ENCODE results near the gene RAB8A.
"Not testable (repeated sequence)": the region's sequence is repeated elsewhere in the genome, so short reads cannot be mapped to it uniquely, and the experiment has no call there.

RAB8A gene

DNA sequence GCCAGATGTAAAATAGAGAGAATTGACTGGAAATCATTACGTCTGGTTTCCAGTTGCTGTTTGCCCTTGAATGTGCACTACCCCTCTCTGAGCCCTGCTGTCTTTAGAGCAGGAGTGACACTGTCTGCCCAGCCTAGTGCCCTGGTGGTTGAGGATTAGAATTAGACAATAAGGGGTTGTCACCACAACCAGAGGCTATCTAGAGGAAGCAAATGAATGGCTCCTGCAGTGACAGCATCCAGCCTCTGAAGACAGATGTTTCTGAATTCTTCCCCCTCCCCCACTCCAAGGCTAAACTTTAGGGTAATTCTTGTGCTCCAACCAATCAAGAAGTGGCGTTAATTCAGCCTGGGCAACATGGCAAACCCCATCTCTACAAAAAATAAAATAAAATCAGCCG lies 2.0 kb downstream of the RAB8A start:
- TF ChIP-seq, protein P1, sequence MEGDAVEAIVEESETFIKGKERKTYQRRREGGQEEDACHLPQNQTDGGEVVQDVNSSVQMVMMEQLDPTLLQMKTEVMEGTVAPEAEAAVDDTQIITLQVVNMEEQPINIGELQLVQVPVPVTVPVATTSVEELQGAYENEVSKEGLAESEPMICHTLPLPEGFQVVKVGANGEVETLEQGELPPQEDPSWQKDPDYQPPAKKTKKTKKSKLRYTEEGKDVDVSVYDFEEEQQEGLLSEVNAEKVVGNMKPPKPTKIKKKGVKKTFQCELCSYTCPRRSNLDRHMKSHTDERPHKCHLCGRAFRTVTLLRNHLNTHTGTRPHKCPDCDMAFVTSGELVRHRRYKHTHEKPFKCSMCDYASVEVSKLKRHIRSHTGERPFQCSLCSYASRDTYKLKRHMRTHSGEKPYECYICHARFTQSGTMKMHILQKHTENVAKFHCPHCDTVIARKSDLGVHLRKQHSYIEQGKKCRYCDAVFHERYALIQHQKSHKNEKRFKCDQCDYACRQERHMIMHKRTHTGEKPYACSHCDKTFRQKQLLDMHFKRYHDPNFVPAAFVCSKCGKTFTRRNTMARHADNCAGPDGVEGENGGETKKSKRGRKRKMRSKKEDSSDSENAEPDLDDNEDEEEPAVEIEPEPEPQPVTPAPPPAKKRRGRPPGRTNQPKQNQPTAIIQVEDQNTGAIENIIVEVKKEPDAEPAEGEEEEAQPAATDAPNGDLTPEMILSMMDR (IDR thresholded peaks at IDR 0.05; ENCODE audit: low read length, missing control alignments) = no peak
- H3K4me3 ChIP-seq (replicated peaks; ENCODE audit: low read depth, low read length) = no peak overlapping the region
- DNase-seq (ENCODE audit: low read depth) = no peak

- DNase-seq (ENCODE audit: low read depth) = no peak
- H3K4me3 ChIP-seq (replicated peaks; ENCODE audit: low read depth, low read length) = no peak overlapping the region
- TF ChIP-seq, protein P1 (IDR thresholded peaks at IDR 0.05; ENCODE audit: low read length, missing control alignments) = no peak
These were observed 3.8 kb downstream of the RAB8A start for GRCh38 chr19:16115301-16116039.

GRCh38 chr19:16116067-16116466 lies 4.4 kb downstream of the RAB8A start:
- TF ChIP-seq, protein P1 (IDR thresholded peaks at IDR 0.05; ENCODE audit: low read length, missing control alignments) = no peak
- H3K4me3 ChIP-seq (replicated peaks; ENCODE audit: low read depth, low read length) = no peak overlapping the region
- DNase-seq (ENCODE audit: low read depth) = no peak

DNA sequence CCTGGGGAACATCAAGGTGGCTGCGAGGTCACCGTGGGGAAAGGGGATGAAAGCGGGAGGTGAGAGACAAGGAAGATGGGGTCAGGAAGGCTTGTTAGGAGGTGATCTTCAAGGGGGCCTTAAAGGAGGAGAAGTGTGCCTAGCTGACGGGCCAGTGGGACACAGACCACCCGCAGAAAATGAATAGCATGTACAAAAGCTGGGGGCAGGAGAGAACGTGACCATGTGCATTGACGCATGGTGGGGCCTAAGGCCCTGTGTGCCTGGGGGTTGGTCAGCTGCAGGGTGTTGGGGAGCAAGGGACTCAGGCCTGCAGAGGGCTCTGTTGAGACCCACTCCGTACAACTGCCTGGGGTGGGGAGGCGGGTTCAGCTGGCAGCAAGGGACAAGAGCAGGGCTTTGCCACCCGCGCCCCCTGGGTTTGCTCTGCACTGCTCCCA lies 5.9 kb downstream of the RAB8A start:
- TF ChIP-seq, protein P1 (IDR thresholded peaks at IDR 0.05; ENCODE audit: low read length, missing control alignments) = no peak
- DNase-seq (ENCODE audit: low read depth) = no peak
- H3K4me3 ChIP-seq (replicated peaks; ENCODE audit: low read depth, low read length) = no peak overlapping the region

DNA sequence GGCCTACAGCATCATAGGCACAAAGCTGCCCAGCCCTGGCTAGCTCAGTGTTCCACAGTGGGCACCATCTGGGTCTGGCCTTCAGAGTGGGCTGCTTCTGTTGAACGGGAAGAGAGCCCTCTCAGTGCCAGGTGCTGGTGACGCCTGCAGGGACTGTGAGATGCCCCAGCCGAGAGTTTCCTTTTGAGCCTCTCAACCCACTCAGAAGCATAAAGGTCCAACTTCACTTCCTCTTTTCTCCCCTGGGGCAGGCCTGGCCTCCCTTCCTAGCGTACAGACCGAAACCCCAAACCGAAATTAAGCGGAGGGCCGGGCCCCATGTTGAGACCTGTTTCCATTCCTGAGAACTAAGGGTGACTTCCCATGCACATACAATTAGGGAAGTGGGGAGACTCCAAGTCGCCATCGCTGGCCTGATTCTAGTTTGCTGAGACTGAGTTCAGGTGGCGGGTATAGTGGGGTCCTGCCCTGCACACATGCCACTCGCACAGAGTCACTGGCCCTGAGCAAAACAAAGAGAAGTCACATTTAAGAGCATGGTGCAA lies 6.9 kb downstream of the RAB8A start:
- no peak overlapping the region for H3K4me3 ChIP-seq (replicated peaks; ENCODE audit: low read depth, low read length)
- no peak for DNase-seq (ENCODE audit: low read depth)
- TF ChIP-seq, protein P1 (IDR thresholded peaks at IDR 0.05; ENCODE audit: low read length, missing control alignments) = no peak

- not testable (repeated sequence) for DNase-seq (ENCODE audit: low read depth)
These were observed 7.6 kb downstream of the RAB8A start for GRCh38 chr19:16119075-16119857.

DNA sequence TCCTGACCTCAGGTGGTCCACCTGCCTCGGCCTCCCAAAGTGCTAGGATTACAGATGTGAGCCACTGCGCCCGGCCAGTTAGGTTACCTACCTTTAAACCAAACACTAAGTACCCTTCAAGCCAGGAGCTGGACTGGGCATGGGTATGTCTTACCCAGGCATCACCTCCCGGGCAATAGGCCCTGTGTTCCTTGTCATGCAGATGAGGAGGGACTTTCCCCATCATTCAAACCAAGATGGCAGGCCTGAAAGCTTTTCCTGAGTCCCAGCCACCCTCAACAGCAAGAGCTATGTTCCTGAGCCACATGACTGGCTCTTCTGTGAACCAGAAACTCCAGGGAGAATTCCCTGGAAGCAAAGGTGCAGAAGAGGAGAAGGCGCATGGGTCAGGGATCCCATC lies 9.5 kb downstream of the RAB8A start:
- DNase-seq (ENCODE audit: low read depth) = no peak
- TF ChIP-seq, protein P1 (IDR thresholded peaks at IDR 0.05; ENCODE audit: low read length, missing control alignments) = no peak
- no peak overlapping the region for H3K4me3 ChIP-seq (replicated peaks; ENCODE audit: low read depth, low read length)

More at GRCh38 chr19:16119075-16119857, 7.6 kb downstream of the RAB8A start:
- not testable (repeated sequence) for H3K4me3 ChIP-seq (replicated peaks; ENCODE audit: low read depth, low read length)

All from fibroblast of pulmonary artery (primary cell).